ENCODE data around the gene GPR31.
"Not testable (repeated sequence)": the region's sequence is repeated elsewhere in the genome, so short reads cannot be mapped to it uniquely, and the experiment has no call there.

- not testable (repeated sequence) for TF ChIP-seq CTCF (IDR thresholded peaks at IDR 0.05; ENCODE audit: poor library complexity); EZH2phosphoT487 (IDR thresholded peaks at IDR 0.05; ENCODE audit: low read depth, severe bottlenecking, unreplicated experiment)
These were observed 45.7 kb upstream of the GPR31 start for GRCh38 chr6:167203261-167204058.
